H9 (cell line): ENCODE data around the gene STARD3NL. TPM values are rescaled to one million over a fixed set of nuclear protein-coding genes. Genes with fewer than 3 reads are reported as not detected.

Source experiments
- DNase-seq: peaks from one replicate; pipeline ENCODE4 v3.0.0-alpha.2; 2017
- H2AFZ ChIP-seq: one replicate; pipeline ENCODE4 v1.6.1; 2013; ENCODE audit warnings: mild to moderate bottlenecking, low read length, control low read depth, moderate library complexity
- H2AK5ac ChIP-seq: 2 replicates; pipeline ENCODE4 v1.6.1; 2013; ENCODE audit warnings: low read length, control low read depth, mixed read lengths; ENCODE audit not compliant: insufficient read length
- H2BK120ac ChIP-seq: one replicate; pipeline ENCODE4 v1.6.1; 2013; ENCODE audit warnings: low read depth, mild to moderate bottlenecking, low read length, control low read depth, inconsistent platforms; ENCODE audit not compliant: poor library complexity, severe bottlenecking
- H2BK12ac ChIP-seq: 2 replicates; pipeline ENCODE4 v1.6.1; 2013; ENCODE audit warnings: low read length, control low read depth, mixed read lengths, low read depth; ENCODE audit not compliant: insufficient read length
- H2BK15ac ChIP-seq: 2 replicates; pipeline ENCODE4 v1.6.1; 2013; ENCODE audit warnings: low read depth, low read length, control low read depth
- H2BK20ac ChIP-seq: one replicate; pipeline ENCODE4 v1.6.1; 2013; ENCODE audit warnings: low read depth, mild to moderate bottlenecking, low read length, control low read depth, inconsistent platforms; ENCODE audit not compliant: poor library complexity, severe bottlenecking
- H2BK5ac ChIP-seq: 2 replicates; pipeline ENCODE4 v1.6.1; 2013; ENCODE audit warnings: low read length, control low read depth, mixed read lengths; ENCODE audit not compliant: insufficient read length
- H3K14ac ChIP-seq: 2 replicates; pipeline ENCODE4 v1.6.1; 2013; ENCODE audit warnings: low read length, control low read depth; ENCODE audit not compliant: insufficient read depth
- H3K18ac ChIP-seq: 2 replicates; pipeline ENCODE4 v1.6.1; 2013; ENCODE audit warnings: low read depth, mild to moderate bottlenecking, mixed read lengths, low read length, control low read depth; ENCODE audit not compliant: insufficient read length
- H3K23ac ChIP-seq: 2 replicates; pipeline ENCODE4 v1.6.1; 2013; ENCODE audit warnings: low read length, control low read depth, mixed read lengths, low read depth; ENCODE audit not compliant: insufficient read length
- H3K23me2 ChIP-seq: 2 replicates; pipeline ENCODE4 v1.6.1; 2013; ENCODE audit warnings: low read depth, mild to moderate bottlenecking, mixed read lengths, low read length, control low read depth; ENCODE audit not compliant: insufficient read length, poor library complexity, severe bottlenecking
- H3K27ac ChIP-seq: 2 replicates; pipeline ENCODE4 v1.5.1; 2013; ENCODE audit warnings: low read length, control low read depth, mixed read lengths, low read depth; ENCODE audit not compliant: insufficient read length
- H3K27me3 ChIP-seq: 2 replicates; pipeline ENCODE4 v1.6.1; 2013; ENCODE audit warnings: low read length, control low read depth, inconsistent platforms; ENCODE audit not compliant: insufficient read depth
- H3K4ac ChIP-seq: 2 replicates; pipeline ENCODE4 v1.6.1; 2013; ENCODE audit warnings: low read depth, mild to moderate bottlenecking, control low read depth, inconsistent platforms, low read length, moderate library complexity
- H3K4me1 ChIP-seq: 2 replicates; pipeline ENCODE4 v1.6.1; 2013; ENCODE audit warnings: low read length, control low read depth, inconsistent platforms; ENCODE audit not compliant: insufficient read depth
- H3K4me2 ChIP-seq: 2 replicates; pipeline ENCODE4 v1.6.1; 2013; ENCODE audit warnings: low read length, control low read depth, mixed read lengths; ENCODE audit not compliant: insufficient read length, insufficient read depth
- H3K56ac ChIP-seq: 2 replicates; pipeline ENCODE4 v1.6.1; 2013; ENCODE audit warnings: low read depth, mild to moderate bottlenecking, mixed read lengths, low read length, control low read depth; ENCODE audit not compliant: insufficient read length
- H3K79me1 ChIP-seq: 2 replicates; pipeline ENCODE4 v1.6.1; 2013; ENCODE audit warnings: low read depth, mild to moderate bottlenecking, moderate library complexity, low read length, control low read depth, inconsistent platforms; ENCODE audit not compliant: insufficient read depth, poor library complexity, severe bottlenecking
- H3K79me2 ChIP-seq: 2 replicates; pipeline ENCODE4 v1.6.1; 2013; ENCODE audit warnings: low read length, control low read depth, inconsistent platforms; ENCODE audit not compliant: insufficient read depth
- H3K9ac ChIP-seq: 2 replicates; pipeline ENCODE4 v1.6.1; 2013; ENCODE audit warnings: low read length, control low read depth, mixed read lengths; ENCODE audit not compliant: insufficient read length; ENCODE audit errors: extremely low read depth
- H3K9me3 ChIP-seq: one replicate; pipeline ENCODE4 v1.6.1; 2013; ENCODE audit warnings: low read depth, low read length, inconsistent platforms; ENCODE audit not compliant: control insufficient read depth
- H3T11ph ChIP-seq: one replicate; pipeline ENCODE4 v1.6.1; 2013; ENCODE audit warnings: mild to moderate bottlenecking, low read length, control low read depth, inconsistent platforms
- H4K20me1 ChIP-seq: one replicate; pipeline ENCODE4 v1.6.1; 2013; ENCODE audit not compliant: control insufficient read depth, insufficient read length, insufficient read depth
- H4K5ac ChIP-seq: 2 replicates; pipeline ENCODE4 v1.6.1; 2013; ENCODE audit warnings: low read depth, mild to moderate bottlenecking, mixed read lengths, low read length, control low read depth; ENCODE audit not compliant: insufficient read length
- H4K8ac ChIP-seq: replicated peaks from 2 replicates; pipeline ENCODE4 v1.6.1; 2013; ENCODE audit warnings: low read length, control low read depth, mixed read lengths, low read depth; ENCODE audit not compliant: insufficient read length
- H4K91ac ChIP-seq: 2 replicates; pipeline ENCODE4 v1.6.1; 2013; ENCODE audit warnings: low read depth, mild to moderate bottlenecking, moderate library complexity, mixed read lengths, low read length, control low read depth; ENCODE audit not compliant: insufficient read length
- H3K27ac Mint-ChIP-seq, 3 experiments: 2 replicates in 2 of 3; 3 replicates in 1 of 3; pipeline ENCODE4 v1.8.0; 2020 to 2021; ENCODE audit warnings: mixed read lengths in 3 of 3, mild to moderate bottlenecking in 1 of 3, moderate library complexity in 1 of 3
- H3K27me3 Mint-ChIP-seq: 2 replicates; pipeline ENCODE4 v1.8.0; 2021; ENCODE audit warnings: low read depth, mild to moderate bottlenecking, moderate library complexity, mixed read lengths
- H3K36me3 Mint-ChIP-seq, 3 experiments: 2 replicates in 2 of 3; 3 replicates in 1 of 3; pipeline ENCODE4 v1.8.0; 2020 to 2021; ENCODE audit warnings: low read depth in 3 of 3, mixed read lengths in 3 of 3; ENCODE audit not compliant: insufficient read depth in 1 of 3
- H3K4me1 Mint-ChIP-seq, 2 experiments: 2 replicates each; pipeline ENCODE4 v1.8.0; 2020; ENCODE audit warnings: mixed read lengths in 2 of 2
- H3K4me3 Mint-ChIP-seq, 2 experiments: 2 replicates in 1 of 2; 3 replicates in 1 of 2; pipeline ENCODE4 v1.8.0; 2020 to 2021; ENCODE audit warnings: mild to moderate bottlenecking in 2 of 2, mixed read lengths in 2 of 2, moderate library complexity in 1 of 2
- H3K9me3 Mint-ChIP-seq, 2 experiments: 2 replicates in 1 of 2; 3 replicates in 1 of 2; pipeline ENCODE4 v1.8.0; 2020; ENCODE audit warnings: mild to moderate bottlenecking in 2 of 2, mixed read lengths in 2 of 2, moderate library complexity in 1 of 2
- WGBS: extraction: QIAGEN DNeasy Blood & Tissue Kit; methylation state at CpG from one replicate; pipeline ENCODE4 v1.1.7; 2013; ENCODE audit warnings: missing lambda C conversion rate, low lambda C conversion rate, mixed read lengths; ENCODE audit not compliant: insufficient read length; ENCODE audit errors: extremely low coverage; 5-methylcytosine and 5-hydroxymethylcytosine counted together
- total RNA-seq: library from RNA; stranded (reverse); gene quantifications from 2 replicates; pipeline ENCODE4 v1.2.1, GENCODE V29; 2021
- TF ChIP-seq, protein P1 (sequence below): fragments of 200-600 bp; sonication (generic); conservative IDR thresholded peaks from 3 replicates; pipeline ENCODE4 v1.8.0; 2021; ENCODE audit warnings: antibody characterized with exemption, mild to moderate bottlenecking

STARD3NL gene
- total RNA-seq, 1 experiment from 2014 or later: 36.5 TPM

DNA sequence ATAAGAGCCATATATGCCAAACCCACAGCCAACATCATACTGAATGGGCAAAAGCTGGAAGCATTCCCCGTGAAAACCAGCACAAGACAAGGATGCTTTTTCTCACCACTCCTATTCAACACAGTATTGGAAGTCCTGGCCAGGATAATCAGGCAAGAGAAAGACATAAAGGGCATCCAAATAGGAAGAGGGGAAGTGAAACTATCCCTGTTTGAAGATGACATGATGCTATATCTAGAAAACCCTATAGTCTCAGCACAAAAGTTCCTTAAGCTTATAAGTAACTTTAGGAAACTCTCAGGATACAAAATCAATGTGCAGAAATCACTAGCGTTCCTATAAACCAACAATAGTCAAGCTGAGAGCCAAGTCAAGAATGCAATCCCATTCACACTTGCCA lies 23.8 kb upstream of the STARD3NL start:
- no CpG with 5 or more reads among the region's 2 CpGs for WGBS
- Mint-ChIP-seq H3K4me3 (no peak overlapping the region), H3K27me3 (peaks cover 3% of the 10 kb centered on the region; the same call in 1 of the 2 replicates), H3K9me3 (peaks cover 0 to 2% of the 10 kb centered on the region in 2 experiments; a peak in 1 of 5 replicates), H3K4me1 (peaks cover 0 to 4% of the 10 kb centered on the region in 2 experiments; a peak in 2 of 4 replicates), H3K36me3 (0 out of 7 replicates have a peak, but pooled peaks cover 0 to 4% (median 0%) of the 10 kb centered on the region in 3 experiments), H3K27ac (no peak overlapping the region)
- Histone ChIP-seq H2BK12ac (no peak overlapping the region), H3K23me2 (no peaks in the 10 kb centered on the region), H3K27me3 (no peaks in the 10 kb centered on the region), H4K20me1 (no peaks in the 10 kb centered on the region), H2BK120ac (no peak overlapping the region), H3K27ac (no peak overlapping the region), H3K9ac (no peak overlapping the region), H3K79me1 (no peaks in the 10 kb centered on the region), H2BK20ac (no peak overlapping the region), H3K4me1 (no peaks in the 10 kb centered on the region), H2AK5ac (no peak overlapping the region), H4K5ac (no peak overlapping the region), H3K9me3 (no peaks in the 10 kb centered on the region), H3K4me2 (no peak overlapping the region), H2BK15ac (no peak overlapping the region), H3T11ph (no peak overlapping the region), H4K91ac (no peak overlapping the region), H3K4ac (no peak overlapping the region), H3K14ac (no peak overlapping the region), H4K8ac (no peak overlapping the region), H3K18ac (no peak overlapping the region), H2BK5ac (no peak overlapping the region), H2AFZ (no peak overlapping the region), H3K56ac (no peak overlapping the region), H3K79me2 (no peaks in the 10 kb centered on the region), H3K23ac (no peak overlapping the region)
- DNase-seq: no peak
- TF ChIP-seq, protein P1, sequence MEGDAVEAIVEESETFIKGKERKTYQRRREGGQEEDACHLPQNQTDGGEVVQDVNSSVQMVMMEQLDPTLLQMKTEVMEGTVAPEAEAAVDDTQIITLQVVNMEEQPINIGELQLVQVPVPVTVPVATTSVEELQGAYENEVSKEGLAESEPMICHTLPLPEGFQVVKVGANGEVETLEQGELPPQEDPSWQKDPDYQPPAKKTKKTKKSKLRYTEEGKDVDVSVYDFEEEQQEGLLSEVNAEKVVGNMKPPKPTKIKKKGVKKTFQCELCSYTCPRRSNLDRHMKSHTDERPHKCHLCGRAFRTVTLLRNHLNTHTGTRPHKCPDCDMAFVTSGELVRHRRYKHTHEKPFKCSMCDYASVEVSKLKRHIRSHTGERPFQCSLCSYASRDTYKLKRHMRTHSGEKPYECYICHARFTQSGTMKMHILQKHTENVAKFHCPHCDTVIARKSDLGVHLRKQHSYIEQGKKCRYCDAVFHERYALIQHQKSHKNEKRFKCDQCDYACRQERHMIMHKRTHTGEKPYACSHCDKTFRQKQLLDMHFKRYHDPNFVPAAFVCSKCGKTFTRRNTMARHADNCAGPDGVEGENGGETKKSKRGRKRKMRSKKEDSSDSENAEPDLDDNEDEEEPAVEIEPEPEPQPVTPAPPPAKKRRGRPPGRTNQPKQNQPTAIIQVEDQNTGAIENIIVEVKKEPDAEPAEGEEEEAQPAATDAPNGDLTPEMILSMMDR: no peak
